HepG2 (cell line): ENCODE measurements around the gene JAKMIP3. TPM values are rescaled to one million over a fixed set of nuclear protein-coding genes. Genes with fewer than 3 reads are reported as not detected.
"Not testable (repeated sequence)": the region's sequence is repeated elsewhere in the genome, so short reads cannot be mapped to it uniquely, and the experiment has no call there.

Experiments used
- ATAC-seq: fragments of 200-7000 bp; cut with Tn5 transposase; 3 replicates; pipeline ENCODE4 v1.9.1; 2020; ENCODE audit warnings: mild to moderate bottlenecking, moderate library complexity
- BruUV-seq: library from RNA; stranded (reverse); fragments of 400-500 nt; replicated peaks from 2 replicates; lab custom pipeline; 2021; lab: Mats Ljungman, UMichigan
- CTCF ChIA-PET: fragments of 300-600 bp; formaldehyde crosslinking; extraction: SDS; loops from one replicate; lab custom pipeline; 2021; ENCODE audit warnings: low total read pairs, inconsistent platforms, low intra/inter-chr PET ratio; lab: Yijun Ruan, JAX
- POLR2A ChIA-PET: fragments of 350-600 bp; sonication (Branson Sonifier 250); formaldehyde crosslinking; loops from one replicate; lab custom pipeline; 2020; ENCODE audit warnings: antibody characterized with exemption, inconsistent platforms; lab: Yijun Ruan, JAX
- DNase-seq: peaks from one replicate; pipeline ENCODE4 v3.0.0-alpha.2; 2015; ENCODE audit warnings: low spot score
- FAIRE-seq: peaks from 3 replicates; lab custom pipeline; 2011; peaks lifted over from hg19 to GRCh38; lab: Jason Lieb, UNC
- H2AFZ ChIP-seq: one replicate; pipeline ENCODE4 v1.6.1; 2011; ENCODE audit warnings: low read length, inconsistent platforms
- H3K27ac ChIP-seq: fragments of 300-600 bp; 3 replicates; pipeline ENCODE4 v1.8.0; 2011; ENCODE audit warnings: mixed run types, mild to moderate bottlenecking, mixed read lengths, low read length, inconsistent platforms; ENCODE audit not compliant: insufficient read depth; ENCODE audit errors: extremely low read length
- H3K27me3 ChIP-seq, 2 experiments: fragments of 200-600 bp in 1 of 2; 2 replicates in 1 of 2; 3 replicates in 1 of 2; pipeline versions ENCODE4 v1.6.0 to v1.8.0; 2011; ENCODE audit warnings: low read length in 2 of 2, mild to moderate bottlenecking in 2 of 2, moderate library complexity in 2 of 2, inconsistent platforms in 1 of 2; ENCODE audit not compliant: insufficient read depth in 2 of 2, control insufficient read depth in 1 of 2
- H3K36me3 ChIP-seq, 2 experiments: fragments of 200-600 bp in 1 of 2; replicated peaks in 1 of 2; 2 replicates in 1 of 2; 3 replicates in 1 of 2; pipeline versions ENCODE4 v1.5.1 to v1.8.0; 2011; ENCODE audit warnings: low read length in 2 of 2, inconsistent platforms in 1 of 2; ENCODE audit not compliant: insufficient read depth in 2 of 2, control insufficient read depth in 1 of 2
- H3K4me1 ChIP-seq: 2 replicates; pipeline ENCODE4 v1.5.1; 2012; ENCODE audit warnings: low read length, inconsistent platforms; ENCODE audit not compliant: insufficient read depth
- H3K4me2 ChIP-seq: 2 replicates; pipeline ENCODE4 v1.6.0; 2011; ENCODE audit warnings: low read depth, low read length, inconsistent platforms
- H3K4me3 ChIP-seq, 3 experiments: fragments of 200-600 bp in 1 of 3; sonication (generic), shearing (Covaris generic) in 1 of 3; replicated peaks in 1 of 3; 2 replicates each; pipeline ENCODE4 v1.5.1; 2011 to 2016; ENCODE audit warnings: low read length in 3 of 3, inconsistent platforms in 2 of 3, low read depth in 2 of 3, mild to moderate bottlenecking in 2 of 3, control low read depth in 1 of 3, mixed read lengths in 1 of 3; ENCODE audit not compliant: insufficient read depth in 1 of 3
- H3K79me2 ChIP-seq: one replicate; pipeline ENCODE4 v1.6.1; 2011; ENCODE audit warnings: low read length, inconsistent platforms; ENCODE audit not compliant: insufficient read depth
- H3K9ac ChIP-seq: 2 replicates; pipeline ENCODE4 v1.6.0; 2011; ENCODE audit warnings: mild to moderate bottlenecking, low read depth, low read length, inconsistent platforms; ENCODE audit not compliant: insufficient read depth
- H3K9me3 ChIP-seq: 2 replicates; pipeline ENCODE4 v1.5.1; 2012; ENCODE audit warnings: mild to moderate bottlenecking, low read length
- H4K20me1 ChIP-seq: 2 replicates; pipeline ENCODE4 v1.6.0; 2011; ENCODE audit warnings: inconsistent platforms, mild to moderate bottlenecking, low read length, moderate library complexity; ENCODE audit not compliant: insufficient read depth
- BORCS8-MEF2B ChIP-seq: sonication (generic); formaldehyde crosslinking; IDR thresholded peaks from 2 replicates; pipeline ENCODE4 v1.8.0; 2022; ENCODE audit warnings: mild to moderate bottlenecking, missing genetic modification reagents
- CREM ChIP-seq, 2 experiments: sonication (generic) in 1 of 2; formaldehyde crosslinking in 1 of 2; IDR thresholded peaks; 2 replicates each; pipeline versions ENCODE4 v1.4.0 to v1.6.1; 2016 to 2020; ENCODE audit warnings: antibody characterized with exemption in 1 of 2, mild to moderate bottlenecking in 1 of 2, missing genetic modification reagents in 1 of 2
- HNRNPH1 ChIP-seq: fragments of 200-400 bp; formaldehyde crosslinking; optimal IDR thresholded peaks from 2 replicates; pipeline ENCODE3; 2017; ENCODE audit warnings: mild to moderate bottlenecking, low read depth, low read length
- ZNF234 ChIP-seq: sonication (generic); formaldehyde crosslinking; conservative IDR thresholded peaks from 2 replicates; pipeline ENCODE4 v1.5.1; 2020; ENCODE audit warnings: mild to moderate bottlenecking, missing genetic modification reagents
- ZNF383 ChIP-seq: sonication (generic); formaldehyde crosslinking; IDR thresholded peaks from 2 replicates; pipeline ENCODE4 v1.4.0; 2020; ENCODE audit warnings: missing genetic modification reagents, mild to moderate bottlenecking, borderline replicate concordance
- WGBS: methylation state at CpG from one replicate; pipeline ENCODE4 v1.1.6; 2017; ENCODE audit warnings: low lambda C conversion rate; 5-methylcytosine and 5-hydroxymethylcytosine counted together
- in situ Hi-C: cut with HindIII; loops from 2 replicates; pipeline ENCODE4 v1.10.0; 2017; ENCODE audit warnings: low pct_unique_long_range_greater_than_20kb; ENCODE audit not compliant: extremely low pct_ligation_motif_present
- intact Hi-C: fragments of 100-400 bp; cut with micrococcal nuclease; formaldehyde crosslinking; loops from one replicate; pipeline ENCODE4 v1.10.0; 2022; ENCODE audit not compliant: unreplicated experiment
- polyA plus RNA-seq, 8 experiments: library from polyadenylated mRNA; depleted of rRNA in 3 of 8; stranded (reverse) in 7 of 8; unstranded in 1 of 8; fragments of >200 nt; fragmentation: Illumina TruSeq in 4 of 8; extraction: Trizol in 4 of 8; gene quantifications; 2 replicates each; pipeline versions ENCODE4 v1.2.1 to v1.2.3, GENCODE V29; 2011 to 2016; ENCODE audit warnings: low read depth in 4 of 8, missing spikeins in 1 of 8, mixed read lengths in 1 of 8; ENCODE audit not compliant: insufficient read depth in 1 of 8
- total RNA-seq, 5 experiments: library from RNA; depleted of rRNA; stranded (reverse); fragments of >200 nt; fragmentation: Illumina TruSeq; extraction: Trizol; gene quantifications; 2 replicates each; pipeline ENCODE4 v1.2.3, GENCODE V29; 2016; ENCODE audit warnings: low read depth in 1 of 5
- TF ChIP-seq, protein P1 (sequence below): sonication (generic); formaldehyde crosslinking; IDR thresholded peaks from 2 replicates; pipeline ENCODE4 v1.8.0; 2022; ENCODE audit warnings: missing genetic modification reagents, mild to moderate bottlenecking, inconsistent platforms, borderline replicate concordance
- TF ChIP-seq, protein P2 (sequence below): sonication (generic); formaldehyde crosslinking; IDR thresholded peaks from 2 replicates; pipeline ENCODE4 v1.9.0; 2022; ENCODE audit warnings: low read depth, missing genetic modification reagents

Gene JAKMIP3
- total and polyA plus RNA-seq, 2 of the 13 experiments (the other 11 are each of a cell fraction or from before 2014, with no cell fraction given) = 0.03 to 0.11 TPM

DNA sequence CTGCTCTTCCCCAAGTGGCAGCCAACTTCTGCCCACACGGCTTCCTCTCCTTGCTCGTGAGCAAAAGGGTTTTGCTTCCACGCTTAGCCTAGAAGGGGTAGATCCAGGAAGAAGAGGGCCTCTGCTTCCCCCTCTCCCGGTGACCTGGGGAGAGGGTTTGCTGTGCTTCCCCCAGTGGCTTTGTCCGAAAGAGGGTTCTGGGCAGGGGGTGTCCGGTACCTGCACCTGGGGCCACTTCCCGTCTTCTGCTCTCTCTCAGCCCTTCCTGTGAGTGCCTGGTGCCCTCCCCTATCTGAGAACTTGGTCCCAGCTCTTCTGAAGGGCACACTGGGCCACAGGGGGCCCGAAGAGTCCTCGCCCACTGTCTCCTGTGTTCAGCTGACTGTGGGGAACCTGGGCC lies 11.3 kb downstream of the JAKMIP3 start (continued):
- TF ChIP-seq, protein P1, sequence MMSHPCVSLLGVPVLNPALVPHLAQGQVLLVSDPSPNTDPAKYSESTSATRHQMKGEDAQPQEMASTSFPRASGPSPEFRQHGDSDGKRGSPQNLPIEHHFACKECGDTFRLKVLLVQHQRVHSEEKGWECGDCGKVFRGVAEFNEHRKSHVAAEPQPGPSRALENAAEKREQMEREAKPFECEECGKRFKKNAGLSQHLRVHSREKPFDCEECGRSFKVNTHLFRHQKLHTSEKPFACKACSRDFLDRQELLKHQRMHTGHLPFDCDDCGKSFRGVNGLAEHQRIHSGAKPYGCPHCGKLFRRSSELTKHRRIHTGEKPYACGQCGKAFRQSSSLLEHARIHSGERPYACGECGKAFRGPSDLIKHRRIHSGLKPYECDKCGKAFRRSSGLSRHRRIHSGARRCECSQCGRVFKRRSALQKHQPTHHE (CRISPR knock-in tag) = no peak
- TF ChIP-seq, protein P2, sequence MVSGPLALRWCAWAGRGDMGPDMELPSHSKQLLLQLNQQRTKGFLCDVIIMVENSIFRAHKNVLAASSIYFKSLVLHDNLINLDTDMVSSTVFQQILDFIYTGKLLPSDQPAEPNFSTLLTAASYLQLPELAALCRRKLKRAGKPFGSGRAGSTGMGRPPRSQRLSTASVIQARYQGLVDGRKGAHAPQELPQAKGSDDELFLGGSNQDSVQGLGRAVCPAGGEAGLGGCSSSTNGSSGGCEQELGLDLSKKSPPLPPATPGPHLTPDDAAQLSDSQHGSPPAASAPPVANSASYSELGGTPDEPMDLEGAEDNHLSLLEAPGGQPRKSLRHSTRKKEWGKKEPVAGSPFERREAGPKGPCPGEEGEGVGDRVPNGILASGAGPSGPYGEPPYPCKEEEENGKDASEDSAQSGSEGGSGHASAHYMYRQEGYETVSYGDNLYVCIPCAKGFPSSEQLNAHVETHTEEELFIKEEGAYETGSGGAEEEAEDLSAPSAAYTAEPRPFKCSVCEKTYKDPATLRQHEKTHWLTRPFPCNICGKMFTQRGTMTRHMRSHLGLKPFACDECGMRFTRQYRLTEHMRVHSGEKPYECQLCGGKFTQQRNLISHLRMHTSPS (CRISPR knock-in tag) = no peak
- no peak for TF ChIP-seq BORCS8-MEF2B (CRISPR knock-in tag)

DNA sequence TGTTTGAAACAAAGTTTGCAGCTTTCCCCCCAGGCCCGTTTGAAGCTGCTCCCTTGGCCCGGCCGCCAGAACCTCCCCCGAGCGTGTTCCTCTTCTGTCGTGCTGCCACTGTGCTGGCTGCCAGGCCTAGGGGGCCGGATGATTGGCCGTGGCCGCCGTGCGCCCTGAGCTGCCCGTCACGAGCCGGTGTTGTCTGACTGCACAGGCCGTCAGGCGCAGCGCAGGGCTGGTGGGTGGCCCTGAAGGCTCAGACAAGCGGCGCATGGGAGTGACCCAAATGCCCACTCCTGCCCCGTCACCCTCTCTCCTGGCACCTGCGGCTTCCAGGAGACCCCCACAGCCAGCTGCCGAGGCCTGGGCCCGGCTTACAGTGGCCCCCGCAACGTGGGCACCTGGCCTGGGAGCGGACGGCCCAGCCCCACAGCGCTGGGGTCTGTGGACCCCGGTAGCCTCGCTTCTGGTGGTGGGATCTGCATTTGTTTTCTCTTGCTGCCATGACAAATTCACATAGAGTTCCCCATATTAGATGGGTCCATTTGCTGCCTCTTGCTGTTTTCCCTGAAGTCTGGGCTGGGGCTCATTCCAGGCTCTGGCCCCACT lies 13.1 kb downstream of the JAKMIP3 start:
- TF ChIP-seq HNRNPH1 (no peak), ZNF383 (no peak), ZNF234 (CRISPR knock-in tag) (no peak), CREM (IDR thresholded peaks at IDR 0.05) (no peak), CREM (CRISPR knock-in tag; IDR thresholded peaks at IDR 0.05) (no peak)
- no peak for ATAC-seq
- no peaks in the 10 kb centered on the region for H3K79me2 ChIP-seq
- no peaks in the 10 kb centered on the region for H4K20me1 ChIP-seq
- DNase-seq = no peak
- no peak overlapping the region for H3K9ac ChIP-seq
- H3K4me2 ChIP-seq = no peak overlapping the region
- no TSS peak for BruUV-seq
- no peak overlapping the region for H2AFZ ChIP-seq
- CTCF ChIA-PET = no interaction called here
- no peaks in the 10 kb centered on the region for H3K9me3 ChIP-seq
- 38% methylated on average over 6 of the region's 30 CpGs for WGBS
- no peaks in the 10 kb centered on the region for H3K36me3 ChIP-seq
- POLR2A ChIA-PET = no interaction called here
- no peak overlapping the region for H3K27ac ChIP-seq
- H3K4me3 ChIP-seq = no peak overlapping the region
- no peak for FAIRE-seq
- intact Hi-C loops (no loop called here), in situ Hi-C loops (no loop called here)
- no peaks in the 10 kb centered on the region; a peak in 2 of 5 replicates for H3K27me3 ChIP-seq
- peaks cover 10% of the 10 kb centered on the region for H3K4me1 ChIP-seq

DNA sequence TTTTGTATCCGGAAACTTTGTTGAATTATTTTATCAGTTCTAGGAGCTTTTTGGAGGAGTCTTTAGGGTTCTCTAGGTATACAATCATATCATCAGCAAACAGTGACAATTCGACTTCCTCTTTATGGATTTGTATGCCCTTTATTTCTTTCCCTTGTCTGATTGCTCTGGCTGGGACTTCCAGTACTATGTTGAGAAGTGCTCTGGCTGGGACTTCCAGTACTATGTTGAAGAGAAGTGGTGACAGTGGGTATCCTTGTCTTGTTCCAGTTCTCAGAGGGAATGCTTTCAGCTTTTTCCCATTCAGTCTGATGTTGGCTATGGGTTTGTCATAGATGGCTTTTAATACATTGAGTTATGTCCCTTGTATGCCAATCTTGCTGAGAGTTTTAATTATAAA lies 18.6 kb downstream of the JAKMIP3 start:
- H3K9me3 ChIP-seq, H4K20me1 ChIP-seq, H2AFZ ChIP-seq, H3K27me3 ChIP-seq, H3K79me2 ChIP-seq, FAIRE-seq, H3K4me2 ChIP-seq, in situ Hi-C loops, BruUV-seq, H3K36me3 ChIP-seq, DNase-seq, ATAC-seq, H3K27ac ChIP-seq, CTCF ChIA-PET, intact Hi-C loops, POLR2A ChIA-PET, H3K4me3 ChIP-seq, H3K9ac ChIP-seq, H3K4me1 ChIP-seq: not testable (repeated sequence)
- 25% methylated on average over 2 of the region's 2 CpGs for WGBS
